GM10847 (cell line): ENCODE measurements around the gene NTNG2.

Experiments
- POLR2A ChIP-seq: IDR thresholded peaks from 2 replicates; pipeline ENCODE4 v1.6.1; 2011; ENCODE audit not compliant: insufficient read length; ENCODE audit errors: extremely low read depth

Gene NTNG2

DNA sequence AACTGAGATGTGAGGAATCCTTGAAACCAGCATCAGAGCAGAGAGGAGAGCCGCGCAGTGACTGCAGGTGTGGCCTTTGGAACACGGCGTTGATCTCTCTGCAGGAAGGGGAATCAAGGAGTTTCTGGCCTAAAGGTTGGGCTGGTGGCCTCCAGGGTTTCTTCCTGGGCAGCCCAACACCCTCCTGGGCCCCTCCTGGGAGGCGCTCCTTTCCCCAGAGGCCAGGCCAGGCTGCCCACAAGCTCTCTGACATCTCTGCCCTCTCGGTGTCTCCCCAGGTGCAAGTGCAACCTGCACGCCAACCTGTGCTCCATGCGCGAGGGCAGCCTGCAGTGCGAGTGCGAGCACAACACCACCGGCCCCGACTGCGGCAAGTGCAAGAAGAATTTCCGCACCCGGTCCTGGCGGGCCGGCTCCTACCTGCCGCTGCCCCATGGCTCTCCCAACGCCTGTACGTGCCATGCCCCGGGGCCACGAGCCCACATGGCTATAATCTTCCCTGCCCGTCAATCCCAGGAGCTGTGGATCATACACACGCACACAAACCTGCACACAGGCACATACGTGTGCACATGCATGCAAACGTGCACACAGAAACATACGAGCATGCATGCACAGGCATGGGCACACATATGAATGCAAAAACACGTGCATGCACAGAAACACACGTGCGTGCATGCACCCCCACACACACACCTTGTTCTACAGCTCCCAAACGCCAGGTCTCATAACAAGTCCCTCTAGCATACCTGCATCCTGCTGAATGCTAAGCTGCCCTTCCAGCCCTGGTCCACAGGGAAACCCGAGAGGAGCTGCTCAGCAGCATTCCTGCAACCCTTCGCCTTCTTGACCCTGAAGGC, 64.9 kb downstream of the NTNG2 start:
- TF ChIP-seq POLR2A, result no peak

DNA sequence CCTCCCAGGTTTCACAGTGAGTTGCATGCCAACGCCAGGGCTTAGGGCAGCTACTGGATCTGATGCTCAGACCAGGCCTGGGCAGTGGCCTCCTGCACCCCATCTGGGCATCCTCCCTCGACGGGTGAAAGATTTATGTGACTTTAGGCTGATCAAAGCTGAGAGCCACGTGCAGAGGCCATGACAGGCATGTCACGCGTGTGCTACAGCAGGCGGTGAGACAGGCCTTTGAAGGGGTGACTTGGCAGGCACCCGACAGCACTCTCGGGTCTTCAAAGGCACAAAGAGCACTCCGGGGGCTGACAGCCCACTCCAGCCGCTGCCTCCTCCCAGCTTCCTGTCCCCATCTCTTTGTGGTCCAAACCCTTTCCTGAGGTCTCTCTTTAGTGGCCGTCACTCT, 66.2 kb downstream of the NTNG2 start:
- no peak for TF ChIP-seq POLR2A

DNA sequence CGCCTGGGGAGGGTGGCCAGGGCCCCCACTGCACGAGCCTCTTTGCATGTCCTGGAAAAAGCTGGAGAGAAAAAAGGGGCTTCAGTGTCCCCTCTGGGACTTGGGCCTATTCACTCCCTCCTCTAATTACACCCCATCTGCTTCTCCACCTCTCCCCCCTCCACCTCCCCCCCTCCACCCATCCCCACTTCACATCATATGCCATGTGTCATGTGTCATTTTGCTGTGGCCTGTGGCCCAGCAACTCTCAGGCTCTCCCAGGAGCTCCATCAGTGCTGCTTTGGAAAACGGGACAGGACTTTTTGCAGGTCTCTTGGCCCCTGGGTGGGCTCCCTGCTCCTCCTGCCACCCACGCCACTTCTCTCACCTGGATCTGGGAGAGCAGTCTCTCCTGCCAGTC, 68.7 kb downstream of the NTNG2 start:
- no peak for TF ChIP-seq POLR2A

DNA sequence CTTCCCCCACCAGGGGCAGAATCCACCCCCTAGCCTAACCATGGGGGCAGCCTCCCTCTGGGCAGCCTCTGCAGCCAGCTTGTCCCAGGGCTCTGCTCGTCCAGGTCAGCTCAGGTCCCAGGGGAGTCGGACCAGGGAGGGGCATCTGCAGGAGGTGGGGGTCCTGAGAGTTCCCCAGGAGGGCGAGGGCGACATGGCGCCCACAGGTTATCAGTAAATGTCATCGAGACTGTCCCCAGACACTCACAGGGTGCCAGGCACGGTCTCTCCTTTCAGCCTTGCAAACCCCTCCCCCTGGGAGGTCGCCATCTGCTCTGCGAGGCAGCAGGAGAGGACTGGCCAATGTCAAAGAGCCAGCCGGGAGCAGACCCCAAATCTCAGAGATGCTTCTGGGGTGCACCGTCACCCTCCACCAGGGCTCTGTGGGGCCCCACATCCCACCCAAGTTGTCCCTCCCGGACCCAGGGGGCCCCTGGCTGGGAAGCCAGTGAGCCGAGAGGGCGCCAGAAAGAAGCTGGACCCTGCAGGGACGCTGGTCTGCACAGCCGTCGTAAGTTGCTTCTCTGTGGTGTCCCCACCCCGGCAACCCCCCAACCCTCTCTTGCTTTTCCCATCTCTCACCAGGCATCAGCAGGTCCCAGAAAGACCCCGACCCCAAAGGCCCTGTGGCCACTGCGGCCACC, 69.3 kb downstream of the NTNG2 start:
- TF ChIP-seq POLR2A, result no peak

DNA sequence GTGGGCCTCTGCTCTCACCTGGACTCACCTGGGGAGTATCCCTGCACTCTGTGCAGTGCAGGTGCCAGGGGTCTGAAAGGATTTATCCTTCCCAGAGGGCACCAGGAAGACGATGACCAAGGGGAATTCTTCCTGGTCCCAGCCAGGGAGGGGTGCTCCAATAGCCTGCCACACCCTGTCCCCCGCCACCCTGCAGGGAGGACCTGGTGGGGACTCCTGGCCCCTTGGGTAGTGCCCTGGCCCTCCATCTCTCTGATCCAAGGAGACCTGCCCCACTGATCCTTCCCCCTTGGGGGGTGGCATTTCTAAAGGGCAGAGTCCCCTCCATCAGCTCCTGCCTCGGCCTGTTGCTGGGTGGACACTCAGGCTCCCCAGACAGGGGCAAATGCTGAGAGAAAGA, 70.7 kb downstream of the NTNG2 start:
- no peak for TF ChIP-seq POLR2A

DNA sequence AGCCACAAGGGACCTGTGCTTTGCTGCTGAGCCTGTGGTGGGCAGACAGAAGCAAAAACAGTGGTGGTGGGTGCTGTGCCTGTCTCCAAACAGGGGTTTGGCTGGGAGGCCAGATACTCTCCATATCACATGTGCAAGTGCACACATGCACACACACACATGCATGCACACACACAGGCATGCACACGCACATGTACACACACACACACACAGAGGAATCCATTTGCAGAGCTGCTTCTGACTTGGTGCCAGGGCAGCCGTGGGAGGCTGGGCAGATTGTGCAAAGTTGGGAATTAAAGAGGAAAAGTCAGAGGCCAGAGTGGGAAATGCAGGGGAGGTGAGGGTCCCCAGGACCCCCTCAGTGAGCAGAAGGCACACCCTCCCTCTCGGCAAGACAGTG, 71.3 kb downstream of the NTNG2 start:
- TF ChIP-seq POLR2A, result no peak

DNA sequence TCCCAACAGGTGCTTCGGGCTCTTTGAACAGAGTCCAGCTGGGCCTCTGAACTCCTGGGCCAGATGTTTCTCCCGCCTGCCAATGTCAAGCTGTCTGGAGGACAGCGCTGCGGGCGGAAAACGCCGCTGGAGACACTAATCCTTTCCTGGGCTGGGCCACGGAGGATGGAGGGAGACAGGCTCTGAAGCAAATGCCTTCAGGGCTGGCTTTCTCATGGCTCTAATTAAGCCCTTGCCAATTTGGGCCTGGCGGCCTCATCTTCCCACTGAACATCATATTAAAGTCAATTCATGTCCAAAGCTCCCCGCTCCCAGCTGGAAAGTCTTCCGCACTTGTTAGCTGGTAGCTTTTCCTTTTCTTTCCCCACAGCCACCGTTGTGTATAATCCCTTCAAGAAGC, 72.7 kb downstream of the NTNG2 start:
- TF ChIP-seq POLR2A, result no peak

DNA sequence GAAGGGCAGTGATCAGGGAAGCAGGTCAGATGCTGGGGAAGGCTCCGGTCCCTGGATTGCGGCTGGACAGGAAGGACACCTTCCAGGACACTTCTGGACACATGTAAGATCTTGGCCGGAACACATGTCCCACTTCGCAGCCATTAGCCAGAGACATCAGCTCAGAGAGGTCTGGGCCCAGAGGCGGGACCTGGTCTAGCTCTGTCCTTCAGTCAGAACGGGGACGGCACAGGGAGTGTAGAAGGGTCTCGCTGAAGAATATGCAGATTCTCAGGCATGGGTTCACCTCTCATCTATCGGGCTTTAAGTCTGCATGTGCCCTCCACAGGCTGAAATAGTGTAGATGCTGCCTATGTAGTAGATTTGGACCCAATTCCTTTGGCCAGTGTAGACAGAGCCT, 73.3 kb downstream of the NTNG2 start:
- TF ChIP-seq POLR2A, result no peak

DNA sequence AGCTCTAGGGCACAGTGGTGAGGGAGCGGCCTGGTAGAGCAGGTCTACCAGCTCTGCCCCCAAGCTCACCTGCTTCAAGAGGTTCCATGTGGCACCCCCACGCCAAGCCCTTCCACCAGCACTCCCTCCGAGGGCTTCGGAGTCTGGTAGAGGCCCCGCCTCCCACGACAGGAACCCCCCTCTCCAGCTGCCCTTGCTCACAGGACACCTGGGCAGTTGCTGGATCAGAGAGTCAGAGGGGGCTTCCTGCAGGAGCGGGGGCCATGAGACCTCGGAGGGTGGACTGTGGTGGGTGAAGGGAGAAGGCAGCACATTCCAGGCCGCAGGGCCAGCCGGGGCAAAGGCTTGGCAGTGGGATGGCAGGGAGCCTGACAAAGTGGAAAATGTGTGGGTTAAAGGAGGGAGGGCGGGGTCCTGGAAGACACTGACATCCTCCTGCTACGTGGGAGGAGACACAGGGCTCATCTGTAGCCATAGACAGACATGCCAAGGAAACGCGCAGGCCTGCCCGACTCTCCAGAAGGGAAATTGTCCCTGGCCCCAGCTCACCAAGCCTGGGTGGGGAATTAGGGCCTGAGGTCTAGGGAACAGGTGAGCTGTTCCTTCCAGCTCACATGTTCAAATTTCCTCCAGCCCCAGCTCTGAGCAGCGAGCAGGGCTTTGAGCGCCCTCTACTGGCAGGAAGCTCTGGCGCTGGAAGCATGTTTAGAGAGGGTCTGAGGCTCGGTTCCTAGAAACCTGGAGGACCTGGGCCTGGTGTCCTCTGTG, 74.2 kb downstream of the NTNG2 start:
- no peak for TF ChIP-seq POLR2A

DNA sequence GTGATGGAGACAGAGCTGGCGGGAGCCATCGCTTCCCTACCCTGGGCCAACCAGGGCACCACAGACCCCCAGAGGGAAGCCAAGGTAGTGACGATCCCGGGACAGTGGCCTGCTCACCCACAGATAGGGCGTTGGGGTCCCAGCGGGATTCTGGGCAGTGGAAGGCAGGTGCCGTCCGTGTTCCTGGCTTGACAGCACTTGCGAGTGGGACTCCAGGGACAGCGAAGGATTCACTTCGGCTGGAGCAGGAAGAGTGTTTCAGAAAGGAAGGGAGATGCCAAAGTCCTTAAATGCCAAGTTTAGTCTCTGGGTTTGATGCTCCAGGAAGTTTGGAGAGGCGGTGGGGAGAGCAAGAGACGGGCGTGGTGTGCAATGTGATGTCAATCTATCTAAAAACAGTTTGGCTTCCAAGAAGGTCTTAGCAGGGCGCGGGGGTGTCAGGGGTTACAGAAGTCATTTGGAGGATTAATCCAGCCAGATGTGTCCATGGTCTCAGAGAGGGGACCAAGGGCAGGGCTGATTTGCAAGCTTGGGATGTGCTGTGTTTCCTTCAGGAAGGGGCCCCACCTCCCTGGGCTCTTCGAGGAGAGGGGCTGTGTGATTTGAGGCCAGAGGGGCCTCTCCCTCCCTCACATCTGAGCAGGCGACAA, 74.9 kb downstream of the NTNG2 start:
- no peak for TF ChIP-seq POLR2A

DNA sequence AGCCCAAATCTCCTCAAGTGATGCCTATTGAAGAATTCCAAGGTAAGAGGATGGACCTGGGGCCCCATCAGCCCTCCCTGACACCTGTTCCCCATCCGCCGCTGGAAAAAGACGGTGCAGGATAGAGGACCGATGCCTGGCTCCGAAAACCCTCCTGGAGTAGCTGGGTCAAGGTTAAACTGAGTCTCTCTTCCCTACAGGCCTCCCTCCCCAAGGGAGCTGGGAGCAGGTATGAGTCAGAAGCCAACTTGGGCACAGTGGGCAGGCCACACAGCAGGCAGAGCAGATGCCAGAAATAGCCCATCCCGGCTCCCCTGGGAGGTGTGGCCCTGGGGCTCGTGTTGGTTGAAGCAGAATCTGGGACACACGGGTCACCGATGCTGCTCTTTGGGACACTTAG, 75.6 kb downstream of the NTNG2 start:
- TF ChIP-seq POLR2A, result no peak

DNA sequence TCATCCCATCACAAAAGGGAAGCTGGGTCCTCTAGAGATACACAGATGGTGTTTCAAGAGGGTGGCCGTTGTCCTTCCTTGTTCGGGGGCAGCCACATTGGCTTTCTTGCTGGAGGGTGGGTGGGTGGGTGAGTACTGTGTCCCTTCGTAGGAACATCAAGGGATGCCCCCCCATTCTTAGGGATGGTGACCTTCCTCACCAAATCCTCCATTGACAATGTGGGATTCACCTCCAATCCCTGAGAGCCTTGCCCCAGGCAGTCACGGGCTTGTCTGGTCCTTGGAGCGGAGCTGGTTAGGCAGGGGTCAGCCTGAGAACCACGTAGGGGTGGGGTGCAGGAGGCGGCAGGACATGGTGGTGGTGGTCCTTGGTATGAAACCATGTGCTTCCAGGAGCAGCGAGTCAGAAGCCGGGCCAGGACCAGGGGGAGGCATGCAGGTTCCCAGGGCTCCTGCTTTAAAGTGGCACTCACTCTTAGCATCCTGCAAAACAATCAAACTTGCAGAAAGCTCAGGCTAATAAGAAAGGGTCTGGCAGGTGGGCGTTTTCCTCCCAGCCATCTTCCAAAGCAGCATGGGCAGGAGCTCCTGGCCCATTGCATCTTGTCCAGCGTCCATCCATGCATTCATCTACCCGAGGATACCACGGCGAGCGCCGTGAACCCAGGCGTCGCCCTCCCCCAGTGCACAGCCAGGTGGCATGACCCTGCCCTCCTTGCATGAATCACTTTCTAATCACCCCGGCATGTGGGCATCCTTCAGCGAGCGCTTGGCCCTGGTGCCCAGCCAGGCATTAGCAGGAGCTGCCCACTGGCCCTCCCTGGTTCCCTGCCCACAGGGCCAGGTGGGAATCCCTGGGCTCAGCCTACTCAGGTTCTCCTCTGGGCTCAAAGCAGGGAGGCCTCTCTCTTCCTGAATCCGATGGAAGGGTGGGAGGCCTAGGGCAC, 76.4 kb downstream of the NTNG2 start:
- no peak for TF ChIP-seq POLR2A

DNA sequence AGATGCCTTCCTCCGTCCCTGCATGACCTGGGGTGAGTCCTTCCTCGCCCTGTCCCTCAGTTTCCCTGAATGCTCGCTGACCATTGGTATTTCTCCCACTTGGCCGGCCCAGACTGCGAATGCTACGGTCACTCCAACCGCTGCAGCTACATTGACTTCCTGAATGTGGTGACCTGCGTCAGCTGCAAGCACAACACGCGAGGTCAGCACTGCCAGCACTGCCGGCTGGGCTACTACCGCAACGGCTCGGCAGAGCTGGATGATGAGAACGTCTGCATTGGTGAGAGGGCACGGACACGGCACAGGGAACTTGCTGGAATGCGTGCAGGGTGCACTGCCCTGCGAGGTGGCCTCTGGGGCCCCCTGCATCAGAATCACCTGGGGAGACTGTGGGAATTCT, 77.1 kb downstream of the NTNG2 start:
- TF ChIP-seq POLR2A, result no peak

DNA sequence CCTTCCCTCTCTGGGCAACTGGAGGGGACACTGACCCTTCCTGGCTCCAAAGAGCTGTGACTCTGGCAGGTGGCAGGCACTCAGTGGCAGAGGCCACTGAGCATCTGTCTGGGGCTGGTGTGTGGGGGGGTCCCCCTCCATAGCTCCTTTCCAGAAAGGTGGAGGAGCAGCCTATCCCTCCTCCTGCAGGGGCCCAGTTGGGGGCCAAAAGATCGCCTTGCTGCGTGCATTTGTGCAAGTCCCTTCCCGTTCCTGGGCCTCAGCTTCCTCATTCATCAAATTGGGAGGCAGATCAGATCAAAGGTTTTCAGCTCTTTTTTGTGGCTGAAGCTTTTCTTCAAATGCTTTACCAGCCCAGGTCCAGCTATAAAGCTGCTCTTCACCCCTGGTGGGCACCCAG, 77.7 kb downstream of the NTNG2 start:
- no peak for TF ChIP-seq POLR2A
